Keratinocyte (primary cell): ENCODE measurements around the gene CATSPER1. TPM values are rescaled to one million over a fixed set of nuclear protein-coding genes. Genes with fewer than 3 reads are reported as not detected.

ENCODE experiments used
- DNase-seq: peaks from one replicate; pipeline ENCODE4 v3.0.0-alpha.2; 2011; ENCODE audit warnings: low read depth, missing footprints, low spot score
- FAIRE-seq: peaks from 2 replicates; lab custom pipeline; 2011; peaks lifted over from hg19 to GRCh38; lab: Jason Lieb, UNC
- H2AFZ ChIP-seq: 2 replicates; pipeline ENCODE4 v1.6.0; 2012; ENCODE audit warnings: low read length, control low read depth, inconsistent platforms; ENCODE audit not compliant: control insufficient read depth
- H3K27ac ChIP-seq: 2 replicates; pipeline ENCODE4 v1.5.1; 2011; ENCODE audit warnings: low read length; ENCODE audit not compliant: control insufficient read depth, insufficient read depth
- H3K27me3 ChIP-seq: 3 replicates; pipeline ENCODE4 v1.6.0; 2011; ENCODE audit warnings: low read length; ENCODE audit not compliant: control insufficient read depth, insufficient read depth; ENCODE audit errors: extremely low read depth
- H3K36me3 ChIP-seq, 2 experiments: 2 replicates in 1 of 2; 3 replicates in 1 of 2; pipeline ENCODE4 v1.5.1; 2011; ENCODE audit warnings: low read length in 2 of 2, mild to moderate bottlenecking in 1 of 2; ENCODE audit not compliant: control insufficient read depth in 2 of 2, insufficient read depth in 2 of 2; ENCODE audit errors: extremely low read depth in 1 of 2
- H3K4me1 ChIP-seq: 3 replicates; pipeline ENCODE4 v1.5.1; 2011; ENCODE audit warnings: low read length; ENCODE audit not compliant: control insufficient read depth, insufficient read depth; ENCODE audit errors: extremely low read depth
- H3K4me2 ChIP-seq: 3 replicates; pipeline ENCODE4 v1.6.0; 2011; ENCODE audit warnings: low read depth, low read length; ENCODE audit not compliant: control insufficient read depth, insufficient read depth; ENCODE audit errors: extremely low read depth
- H3K4me3 ChIP-seq, 3 experiments: fragments of 200-600 bp in 1 of 3; sonication (generic) in 1 of 3; 2 replicates in 2 of 3; 3 replicates in 1 of 3; pipeline ENCODE4 v1.5.1; 2011 to 2016; ENCODE audit warnings: low read length in 3 of 3, mild to moderate bottlenecking in 3 of 3, control low read depth in 2 of 3, inconsistent platforms in 1 of 3, low read depth in 1 of 3, mixed read lengths in 1 of 3, mixed run types in 1 of 3, moderate library complexity in 1 of 3; ENCODE audit not compliant: control insufficient read depth in 2 of 3, insufficient read depth in 2 of 3; ENCODE audit errors: extremely low read depth in 1 of 3
- H3K79me2 ChIP-seq: 2 replicates; pipeline ENCODE4 v1.6.0; 2012; ENCODE audit warnings: low read length; ENCODE audit not compliant: control insufficient read depth, insufficient read depth
- H3K9ac ChIP-seq: 3 replicates; pipeline ENCODE4 v1.6.0; 2011; ENCODE audit warnings: low read length; ENCODE audit not compliant: control insufficient read depth, insufficient read depth; ENCODE audit errors: extremely low read depth
- H3K9me1 ChIP-seq: 3 replicates; pipeline ENCODE4 v1.6.0; 2011; ENCODE audit warnings: low read length; ENCODE audit not compliant: control insufficient read depth, insufficient read depth; ENCODE audit errors: extremely low read depth
- H3K9me3 ChIP-seq: 2 replicates; pipeline ENCODE4 v1.5.1; 2012; ENCODE audit warnings: low read depth, low read length; ENCODE audit not compliant: control insufficient read depth
- H4K20me1 ChIP-seq: 3 replicates; pipeline ENCODE4 v1.6.0; 2011; ENCODE audit warnings: low read length; ENCODE audit not compliant: control insufficient read depth, insufficient read depth; ENCODE audit errors: extremely low read depth
- CTCF ChIP-seq, 3 experiments: IDR thresholded peaks in 1 of 3; conservative IDR thresholded peaks in 1 of 3; optimal IDR thresholded peaks in 1 of 3; 2 replicates in 2 of 3; 3 replicates in 1 of 3; pipeline versions ENCODE3 to v1.5.1; 2011; ENCODE audit warnings: low read length in 3 of 3, mild to moderate bottlenecking in 3 of 3, moderate library complexity in 2 of 3, control low read depth in 1 of 3, inconsistent platforms in 1 of 3; ENCODE audit not compliant: insufficient read depth in 2 of 3; ENCODE audit errors: extremely low read depth in 1 of 3
- EZH2 ChIP-seq: IDR thresholded peaks from one replicate; pipeline ENCODE4 v1.6.1; 2012; ENCODE audit warnings: inconsistent platforms, mild to moderate bottlenecking, low read length, moderate library complexity
- dilution Hi-C: fragments of 300-500 bp; cut with MboI; formaldehyde crosslinking; loops from one replicate; pipeline ENCODE4 v1.7.0; 2020; ENCODE audit warnings: low sequenced_read_pairs; ENCODE audit not compliant: extremely low pct_ligation_motif_present
- polyA plus RNA-seq, 5 experiments: library from polyadenylated mRNA; depleted of rRNA in 3 of 5; stranded (reverse) in 3 of 5; stranded (forward) in 1 of 5; unstranded in 1 of 5; fragments of >200 nt; gene quantifications; 1 replicate in 1 of 5; 2 replicates in 3 of 5; 3 replicates in 1 of 5; pipeline versions ENCODE4 v1.2.1 to v1.2.3, GENCODE V29; 2011 to 2012; ENCODE audit warnings: missing spikeins in 2 of 5, low read depth in 1 of 5, low replicate concordance in 1 of 5

Gene CATSPER1
- polyA plus RNA-seq, 1 donor (not counting 4 experiments of a cell fraction or from before 2014, with no cell fraction given) = not detected

GRCh38 chr11:66039765-66040164 lies 13.5 kb upstream of the CATSPER1 start:
- no peak overlapping the region for H3K9ac ChIP-seq
- dilution Hi-C loops = no loop called here
- no peaks in the 10 kb centered on the region for H4K20me1 ChIP-seq

DNA sequence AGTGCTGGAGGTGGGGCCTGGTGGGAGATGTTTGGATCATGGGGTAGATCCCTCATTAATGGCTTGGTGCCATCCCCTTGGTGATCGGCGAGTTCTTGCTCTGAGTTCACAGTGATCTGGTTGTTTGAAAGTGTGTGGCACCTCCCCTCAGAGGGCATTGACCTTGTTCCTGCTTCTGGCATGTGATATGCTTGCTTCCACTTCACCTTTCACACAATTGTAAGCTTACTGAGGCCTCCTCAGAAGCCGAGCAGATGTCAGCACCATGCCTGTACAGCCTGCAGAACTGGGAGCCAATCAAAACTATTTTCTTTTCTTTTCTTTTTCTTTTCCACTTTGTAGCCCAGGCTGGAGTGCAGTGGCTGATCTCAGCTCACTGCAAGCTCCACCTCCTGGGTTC lies 11.0 kb upstream of the CATSPER1 start:
- dilution Hi-C loops = no loop called here
- Histone ChIP-seq H3K4me3 (no peak overlapping the region), H3K79me2 (no peaks in the 10 kb centered on the region), H3K9ac (no peak overlapping the region), H2AFZ (no peak overlapping the region), H3K27me3 (peaks cover 6% of the 10 kb centered on the region), H3K9me3 (no peaks in the 10 kb centered on the region), H3K36me3 (no peaks in the 10 kb centered on the region), H3K27ac (no peak overlapping the region), H3K9me1 (no peaks in the 10 kb centered on the region), H4K20me1 (no peaks in the 10 kb centered on the region), H3K4me1 (no peaks in the 10 kb centered on the region), H3K4me2 (no peak overlapping the region)
- no peak for TF ChIP-seq EZH2
- TF ChIP-seq CTCF (optimal IDR thresholded peaks at IDR 0.05 in 1 of 3, IDR thresholded peaks at IDR 0.05 in 1 of 3, conservative IDR thresholded peaks at IDR 0.05 in 1 of 3; ENCODE audit: extremely low read depth in 1 of 3, insufficient read depth in 2 of 3, low read length in 3 of 3) = no peak
- DNase-seq = no peak
- FAIRE-seq = no peak

More at GRCh38 chr11:66039765-66040164, 13.5 kb upstream of the CATSPER1 start:
- Histone ChIP-seq H3K9me3 (no peaks in the 10 kb centered on the region), H2AFZ (no peak overlapping the region), H3K79me2 (no peaks in the 10 kb centered on the region), H3K27ac (no peak overlapping the region), H3K4me3 (no peak overlapping the region), H3K9me1 (no peaks in the 10 kb centered on the region), H3K4me1 (no peaks in the 10 kb centered on the region), H3K27me3 (peaks cover 6% of the 10 kb centered on the region), H3K36me3 (no peaks in the 10 kb centered on the region), H3K4me2 (no peak overlapping the region)
- TF ChIP-seq CTCF (optimal IDR thresholded peaks at IDR 0.05 in 1 of 3, IDR thresholded peaks at IDR 0.05 in 1 of 3, conservative IDR thresholded peaks at IDR 0.05 in 1 of 3; ENCODE audit: extremely low read depth in 1 of 3, insufficient read depth in 2 of 3, low read length in 3 of 3) (no peak), EZH2 (no peak)
- DNase-seq = no peak
- no peak for FAIRE-seq
